ENCODE data around the gene NUP93. TPM values are rescaled to one million over a fixed set of nuclear protein-coding genes. Genes with fewer than 3 reads are reported as not detected.

NUP93 gene
- total RNA-seq, 1 experiment from 2014 or later, result 165 TPM

DNA sequence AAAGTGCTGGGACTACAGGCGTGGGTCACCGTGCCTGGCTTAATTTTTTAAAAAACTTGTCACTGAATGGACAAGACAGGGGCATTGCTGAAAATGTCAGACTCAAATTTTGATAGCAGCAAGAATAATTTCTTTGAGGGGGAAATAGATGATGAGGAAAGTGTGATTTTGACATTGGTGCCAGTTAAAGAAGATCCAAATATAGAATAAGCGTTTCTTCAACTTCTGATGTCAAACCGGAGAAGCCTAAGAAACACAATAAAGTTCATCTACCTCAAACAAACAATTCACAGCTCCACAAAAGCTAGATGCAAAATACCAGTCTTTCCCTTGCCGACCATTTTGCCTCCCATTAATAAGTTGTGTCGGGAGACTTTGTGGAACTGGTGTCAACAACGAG, 43.2 kb upstream of the NUP93 start:
- H3K27me3 Mint-ChIP-seq (ENCODE audit: low read depth), result peaks cover 41% of the 10 kb centered on the region
- no peaks in the 10 kb centered on the region for H3K4me1 ChIP-seq (ENCODE audit: insufficient read depth, low read length)

More for the DNA sequence above, 43.2 kb upstream of the NUP93 start:
- H3K4ac ChIP-seq (ENCODE audit: low read depth, low read length), result no peak overlapping the region
- H2AK5ac ChIP-seq (ENCODE audit: insufficient read length, low read length), result no peak overlapping the region
- no peak overlapping the region for H4K5ac ChIP-seq (ENCODE audit: insufficient read length, low read depth, low read length)
- no peak overlapping the region for H4K8ac ChIP-seq (replicated peaks; ENCODE audit: insufficient read length, low read depth, low read length)
- H2BK15ac ChIP-seq (ENCODE audit: low read depth, low read length), result no peak overlapping the region
- no peak overlapping the region for H3K18ac ChIP-seq (ENCODE audit: insufficient read length, low read depth, low read length)
- H3K9me3 ChIP-seq (ENCODE audit: control insufficient read depth, low read depth, low read length), result no peaks in the 10 kb centered on the region
- H2AFZ ChIP-seq (ENCODE audit: low read length), result no peak overlapping the region
- H3K23me2 ChIP-seq (ENCODE audit: insufficient read length, low read depth, low read length, poor library complexity, severe bottlenecking), result peaks cover 6% of the 10 kb centered on the region
- H4K91ac ChIP-seq (ENCODE audit: insufficient read length, low read depth, low read length), result no peak overlapping the region
- DNase-seq, result no peak
- Mint-ChIP-seq H3K36me3 (ENCODE audit: insufficient read depth in 1 of 3, low read depth in 3 of 3) (peaks cover 3 to 13% (median 8%) of the 10 kb centered on the region in 3 experiments; a peak in 6 of 7 replicates), H3K4me3 (no peak overlapping the region), H3K9me3 (peaks cover 9 to 11% of the 10 kb centered on the region in 2 experiments), H3K4me1 (peaks cover 23% of the 10 kb centered on the region in 2 experiments), H3K27ac (no peak overlapping the region)
- no peaks in the 10 kb centered on the region for H4K20me1 ChIP-seq (ENCODE audit: control insufficient read depth, insufficient read depth, insufficient read length)
- TF ChIP-seq, protein P1, sequence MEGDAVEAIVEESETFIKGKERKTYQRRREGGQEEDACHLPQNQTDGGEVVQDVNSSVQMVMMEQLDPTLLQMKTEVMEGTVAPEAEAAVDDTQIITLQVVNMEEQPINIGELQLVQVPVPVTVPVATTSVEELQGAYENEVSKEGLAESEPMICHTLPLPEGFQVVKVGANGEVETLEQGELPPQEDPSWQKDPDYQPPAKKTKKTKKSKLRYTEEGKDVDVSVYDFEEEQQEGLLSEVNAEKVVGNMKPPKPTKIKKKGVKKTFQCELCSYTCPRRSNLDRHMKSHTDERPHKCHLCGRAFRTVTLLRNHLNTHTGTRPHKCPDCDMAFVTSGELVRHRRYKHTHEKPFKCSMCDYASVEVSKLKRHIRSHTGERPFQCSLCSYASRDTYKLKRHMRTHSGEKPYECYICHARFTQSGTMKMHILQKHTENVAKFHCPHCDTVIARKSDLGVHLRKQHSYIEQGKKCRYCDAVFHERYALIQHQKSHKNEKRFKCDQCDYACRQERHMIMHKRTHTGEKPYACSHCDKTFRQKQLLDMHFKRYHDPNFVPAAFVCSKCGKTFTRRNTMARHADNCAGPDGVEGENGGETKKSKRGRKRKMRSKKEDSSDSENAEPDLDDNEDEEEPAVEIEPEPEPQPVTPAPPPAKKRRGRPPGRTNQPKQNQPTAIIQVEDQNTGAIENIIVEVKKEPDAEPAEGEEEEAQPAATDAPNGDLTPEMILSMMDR (conservative IDR thresholded peaks at IDR 0.05), result no peak
- H3T11ph ChIP-seq (ENCODE audit: low read length), result no peak overlapping the region
- no CpG with 5 or more reads among the region's 7 CpGs for WGBS (ENCODE audit: extremely low coverage, insufficient read length, low lambda C conversion rate)
- H3K79me1 ChIP-seq (ENCODE audit: insufficient read depth, low read depth, low read length, poor library complexity, severe bottlenecking), result no peaks in the 10 kb centered on the region
- H3K9ac ChIP-seq (ENCODE audit: extremely low read depth, insufficient read length, low read length), result no peak overlapping the region
- no peak overlapping the region for H3K56ac ChIP-seq (ENCODE audit: insufficient read length, low read depth, low read length)
- no peak overlapping the region for H3K4me2 ChIP-seq (ENCODE audit: insufficient read depth, insufficient read length, low read length)
- no peak overlapping the region for H3K14ac ChIP-seq (ENCODE audit: insufficient read depth, low read length)
- H3K27ac ChIP-seq (ENCODE audit: insufficient read length, low read depth, low read length), result no peak overlapping the region
- H2BK12ac ChIP-seq (ENCODE audit: insufficient read length, low read depth, low read length), result no peak overlapping the region
- H2BK120ac ChIP-seq (ENCODE audit: low read depth, low read length, poor library complexity, severe bottlenecking), result no peak overlapping the region
- H2BK5ac ChIP-seq (ENCODE audit: insufficient read length, low read length), result no peak overlapping the region
- no peak overlapping the region for H3K23ac ChIP-seq (ENCODE audit: insufficient read length, low read depth, low read length)
- no peaks in the 10 kb centered on the region for H3K79me2 ChIP-seq (ENCODE audit: insufficient read depth, low read length)
- H2BK20ac ChIP-seq (ENCODE audit: low read depth, low read length, poor library complexity, severe bottlenecking), result no peak overlapping the region
- H3K27me3 ChIP-seq (ENCODE audit: insufficient read depth, low read length), result no peaks in the 10 kb centered on the region

Data from H9 (cell line).